Prostate gland (tissue), 2 donors: ENCODE results near the gene NDUFA3. TPM values are rescaled to one million over a fixed set of nuclear protein-coding genes. Genes with fewer than 3 reads are reported as not detected.

Source experiments
- DNase-seq: peaks from one replicate; pipeline ENCODE4 v3.0.0-alpha.2; 2019; ENCODE audit warnings: low spot score
- H3K27ac ChIP-seq, 2 donors: fragments of 200-600 bp; sonication (generic); 2 replicates each; pipeline ENCODE4 v1.5.1; 2017 to 2019
- H3K27me3 ChIP-seq: fragments of 200-600 bp; sonication (generic); replicated peaks from 2 replicates; pipeline ENCODE4 v1.5.1; 2019; ENCODE audit not compliant: insufficient read depth
- H3K36me3 ChIP-seq, 2 donors: fragments of 200-600 bp; sonication (generic); 1 replicate in 1 of 2; 2 replicates in 1 of 2; pipeline versions ENCODE4 v1.5.1 to v1.8.1; 2017 to 2019
- H3K4me1 ChIP-seq: fragments of 200-600 bp; sonication (generic); replicated peaks from 2 replicates; pipeline ENCODE4 v1.5.1; 2019
- H3K4me3 ChIP-seq, 2 donors: fragments of 200-600 bp; sonication (generic); 2 replicates each; pipeline ENCODE4 v1.5.1; 2017 to 2019
- H3K9me3 ChIP-seq: fragments of 200-600 bp; sonication (generic); 2 replicates; pipeline ENCODE4 v1.5.1; 2017
- CTCF ChIP-seq, 4 experiments: fragments of 200-600 bp in 2 of 4; fragments of 450-650 bp in 2 of 4; sonication (generic) in 2 of 4; IDR thresholded peaks; 1 replicate in 3 of 4; 2 replicates in 1 of 4; pipeline ENCODE4 v1.5.1; 2016 to 2019; ENCODE audit warnings: antibody characterized with exemption in 4 of 4, mild to moderate bottlenecking in 2 of 4, moderate library complexity in 2 of 4
- POLR2A ChIP-seq: fragments of 450-650 bp; IDR thresholded peaks from one replicate; pipeline ENCODE4 v1.6.1; 2016; ENCODE audit warnings: antibody characterized with exemption, mild to moderate bottlenecking
- POLR2AphosphoS5 ChIP-seq: sonication (generic); formaldehyde crosslinking; IDR thresholded peaks from one replicate; pipeline ENCODE4 v1.6.1; 2017; ENCODE audit warnings: antibody characterized with exemption
- WGBS: methylation state at CpG from one replicate; pipeline ENCODE4 v1.1.5; 2018; 5-methylcytosine and 5-hydroxymethylcytosine counted together
- intact Hi-C: fragments of 100-400 bp; cut with DNase I; formaldehyde crosslinking; loops from one replicate; pipeline ENCODE4 v1.14.2; 2022
- total RNA-seq, 2 donors: library from RNA; depleted of rRNA; stranded (reverse); fragments of >200 nt; gene quantifications; one replicate each; pipeline ENCODE4 v1.1.0, GENCODE V29; 2016

The NDUFA3 gene
- total RNA-seq, 2 donors from 2014 or later: 39.4 to 48.5 TPM

- H3K27ac ChIP-seq: no peak overlapping the region
- no peak for DNase-seq
- peaks cover 5 to 7% of the 10 kb centered on the region in 2 donors for H3K36me3 ChIP-seq
- no peaks in the 10 kb centered on the region for H3K9me3 ChIP-seq
- H3K27me3 ChIP-seq: no peaks in the 10 kb centered on the region
- H3K4me3 ChIP-seq: no peak overlapping the region
- no peak for TF ChIP-seq POLR2A
- TF ChIP-seq CTCF (IDR thresholded peaks at IDR 0.05): no peak
- TF ChIP-seq POLR2AphosphoS5: no peak
- peaks cover 7% of the 10 kb centered on the region for H3K4me1 ChIP-seq
- intact Hi-C loops: loop anchor here (10.0 kb wide), 1 partner anchor 269 kb away; the partner anchor contains the start of gene MYADM
- WGBS: 63% methylated on average over 2 of the region's 2 CpGs
Observed at GRCh38 chr19:54133957-54134590, 31.4 kb downstream of the NDUFA3 start.

GRCh38 chr19:54136086-54136863, 33.6 kb downstream of the NDUFA3 start:
- Histone ChIP-seq H3K4me1 (peaks cover 7% of the 10 kb centered on the region), H3K9me3 (no peaks in the 10 kb centered on the region), H3K27ac (peak overlapping the region; percentile 49 to 60), H3K4me3 (peak overlapping the region; percentile 25 to 37), H3K27me3 (no peaks in the 10 kb centered on the region), H3K36me3 (peaks cover 0 to 7% of the 10 kb centered on the region in 2 donors)
- no peak for DNase-seq
- intact Hi-C loops: loop anchor here (2.0 to 10.0 kb wide), 2 partner anchors 23 to 271 kb away; partner anchors contain the start of genes LENG1 and MYADM
- TF ChIP-seq CTCF (IDR thresholded peaks at IDR 0.05): no peak
- no peak for TF ChIP-seq POLR2AphosphoS5
- no peak for TF ChIP-seq POLR2A
- 4% methylated on average over 30 of the region's 30 CpGs for WGBS

- H3K4me1 ChIP-seq: peaks cover 7% of the 10 kb centered on the region
- peak overlapping the region; percentile 92 to 97 for H3K27ac ChIP-seq
Observed at GRCh38 chr19:54136864-54137698, 34.4 kb downstream of the NDUFA3 start.

More at GRCh38 chr19:54136864-54137698, 34.4 kb downstream of the NDUFA3 start:
- Histone ChIP-seq H3K27me3 (no peaks in the 10 kb centered on the region), H3K4me3 (peak overlapping the region; percentile 94 to 99), H3K36me3 (peaks cover 0 to 5% of the 10 kb centered on the region in 2 donors), H3K9me3 (no peaks in the 10 kb centered on the region)
- TF ChIP-seq POLR2A (peak; percentile 82), POLR2AphosphoS5 (peak; percentile 98), CTCF (IDR thresholded peaks at IDR 0.05) (no peak)
- WGBS: under 1% methylated on average over 46 of the region's 46 CpGs
- intact Hi-C loops: loop anchor here (2.0 to 10.0 kb wide), 2 partner anchors 22 to 272 kb away; partner anchors contain the start of genes LENG1 and MYADM
- peak; percentile 99 for DNase-seq
